GM21619 (cell line): ENCODE data around the gene TSFM.

Experiments used
- ATAC-seq: cut with Tn5 transposase; IDR thresholded peaks from one replicate; pipeline ENCODE4 v1.9.1; 2021; ENCODE audit not compliant: unreplicated experiment

The TSFM gene

GRCh38 chr12:57745485-57745881 is 37.1 kb upstream of the TSFM start:
- ATAC-seq = no peak

GRCh38 chr12:57746025-57746424 is 36.6 kb upstream of the TSFM start:
- ATAC-seq = no peak

GRCh38 chr12:57749061-57749460 is 33.5 kb upstream of the TSFM start:
- ATAC-seq = no peak

GRCh38 chr12:57750561-57751431 is 31.8 kb upstream of the TSFM start:
- ATAC-seq = no peak

GRCh38 chr12:57751432-57751787 is 31.2 kb upstream of the TSFM start:
- no peak for ATAC-seq

GRCh38 chr12:57751788-57752667 is 30.6 kb upstream of the TSFM start, which contains the start of gene CDK4:
Gene CDK4, minus strand, starts transcription at chr12:57752310. Its CDS starts 593 bp downstream, at chr12:57751717.
- ATAC-seq = peak; percentile 69

GRCh38 chr12:57752668-57753000 is 30.0 kb upstream of the TSFM start:
- no peak for ATAC-seq

- no peak for ATAC-seq
These were observed 28.7 kb upstream of the TSFM start for GRCh38 chr12:57753756-57754337.

GRCh38 chr12:57754411-57755193 is 28.0 kb upstream of the TSFM start, which contains the start of gene MARCHF9:
Gene MARCHF9, plus strand, starts transcription at chr12:57755103. Its CDS starts 426 bp downstream, at chr12:57755529.
- peak; percentile 34 for ATAC-seq

- ATAC-seq = no peak
These were observed 27.5 kb upstream of the TSFM start for GRCh38 chr12:57755194-57755453.

GRCh38 chr12:57755454-57756372 is 26.9 kb upstream of the TSFM start:
- ATAC-seq = no peak

- no peak for ATAC-seq
These were observed 25.9 kb upstream of the TSFM start for GRCh38 chr12:57756406-57757341.

GRCh38 chr12:57757771-57758170 is 24.8 kb upstream of the TSFM start:
- no peak for ATAC-seq

- ATAC-seq = no peak
These were observed 23.8 kb upstream of the TSFM start for GRCh38 chr12:57758552-57759359.

- no peak for ATAC-seq
These were observed 23.1 kb upstream of the TSFM start for GRCh38 chr12:57759360-57759980.

GRCh38 chr12:57760347-57760982 is 22.1 kb upstream of the TSFM start:
- no peak for ATAC-seq

- no peak for ATAC-seq
These were observed 21.1 kb upstream of the TSFM start for GRCh38 chr12:57761391-57761998.
